Sigmoid colon (tissue), 4 donors: Measurements from ENCODE around the gene PDCD2L.
"Not testable (repeated sequence)": the region's sequence is repeated elsewhere in the genome, so short reads cannot be mapped to it uniquely, and the experiment has no call there.

Experiments used
- EP300 ChIP-seq, 4 donors: sonication (generic); formaldehyde crosslinking; IDR thresholded peaks; one replicate each; pipeline ENCODE4 v1.6.1; 2017; ENCODE audit warnings: antibody characterized with exemption in 4 of 4
- POLR2A ChIP-seq, 2 donors: fragments of 450-650 bp; IDR thresholded peaks; one replicate each; pipeline ENCODE4 v1.6.1; 2016; ENCODE audit warnings: antibody characterized with exemption in 2 of 2, mild to moderate bottlenecking in 2 of 2, moderate library complexity in 2 of 2
- POLR2AphosphoS5 ChIP-seq, 4 donors: sonication (generic); formaldehyde crosslinking; IDR thresholded peaks; one replicate each; pipeline ENCODE4 v1.6.1; 2017; ENCODE audit warnings: antibody characterized with exemption in 4 of 4
- TF ChIP-seq, protein P1 (sequence below), 4 experiments: fragments of 450-650 bp in 3 of 4; fragments of 200-600 bp in 1 of 4; IDR thresholded peaks; one replicate each; pipeline ENCODE4 v1.5.1; 2016 to 2019; ENCODE audit warnings: antibody characterized with exemption in 4 of 4, mild to moderate bottlenecking in 3 of 4, moderate library complexity in 2 of 4

- TF ChIP-seq POLR2AphosphoS5, POLR2A, EP300 (IDR thresholded peaks at IDR 0.05): not testable (repeated sequence)
- TF ChIP-seq, protein P1, sequence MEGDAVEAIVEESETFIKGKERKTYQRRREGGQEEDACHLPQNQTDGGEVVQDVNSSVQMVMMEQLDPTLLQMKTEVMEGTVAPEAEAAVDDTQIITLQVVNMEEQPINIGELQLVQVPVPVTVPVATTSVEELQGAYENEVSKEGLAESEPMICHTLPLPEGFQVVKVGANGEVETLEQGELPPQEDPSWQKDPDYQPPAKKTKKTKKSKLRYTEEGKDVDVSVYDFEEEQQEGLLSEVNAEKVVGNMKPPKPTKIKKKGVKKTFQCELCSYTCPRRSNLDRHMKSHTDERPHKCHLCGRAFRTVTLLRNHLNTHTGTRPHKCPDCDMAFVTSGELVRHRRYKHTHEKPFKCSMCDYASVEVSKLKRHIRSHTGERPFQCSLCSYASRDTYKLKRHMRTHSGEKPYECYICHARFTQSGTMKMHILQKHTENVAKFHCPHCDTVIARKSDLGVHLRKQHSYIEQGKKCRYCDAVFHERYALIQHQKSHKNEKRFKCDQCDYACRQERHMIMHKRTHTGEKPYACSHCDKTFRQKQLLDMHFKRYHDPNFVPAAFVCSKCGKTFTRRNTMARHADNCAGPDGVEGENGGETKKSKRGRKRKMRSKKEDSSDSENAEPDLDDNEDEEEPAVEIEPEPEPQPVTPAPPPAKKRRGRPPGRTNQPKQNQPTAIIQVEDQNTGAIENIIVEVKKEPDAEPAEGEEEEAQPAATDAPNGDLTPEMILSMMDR (IDR thresholded peaks at IDR 0.05): not testable (repeated sequence)
Observed at GRCh38 chr19:34400844-34401243, 3.4 kb upstream of the PDCD2L start.
